NCI-H1048 (cell line): Measurements from ENCODE around the gene SSR1.
"Not testable (repeated sequence)": the region's sequence is repeated elsewhere in the genome, so short reads cannot be mapped to it uniquely, and the experiment has no call there.

ENCODE experiments used
- DNase-seq: peaks from one replicate; lab custom pipeline; 2025; lab: John Stamatoyannopoulos, UW

Gene SSR1

GRCh38 chr6:7312616-7313504, at the start of gene SSR1:
SSR1 (minus strand) TSS chr6:7313199; CDS start chr6:7313120, 79 bp downstream.
- peak; percentile 92 for DNase-seq

GRCh38 chr6:7351916-7352315, 38.9 kb upstream of the SSR1 start:
- not testable (repeated sequence) for DNase-seq

- DNase-seq, result not testable (repeated sequence)
Measured at GRCh38 chr6:7350591-7350990, 37.6 kb upstream of the SSR1 start.

- not testable (repeated sequence) for DNase-seq
Measured at GRCh38 chr6:7347551-7347997, 34.6 kb upstream of the SSR1 start.

GRCh38 chr6:7344773-7345450, 31.9 kb upstream of the SSR1 start:
- DNase-seq, result not testable (repeated sequence)

GRCh38 chr6:7343546-7344475, 30.8 kb upstream of the SSR1 start:
- DNase-seq, result no peak

GRCh38 chr6:7341989-7342742, 29.2 kb upstream of the SSR1 start:
- DNase-seq, result no peak

- no peak for DNase-seq
Measured at GRCh38 chr6:7341271-7341670, 28.3 kb upstream of the SSR1 start.

GRCh38 chr6:7339007-7339732, 26.2 kb upstream of the SSR1 start:
- DNase-seq, result not testable (repeated sequence)

GRCh38 chr6:7338031-7338430, 25.0 kb upstream of the SSR1 start:
- no peak for DNase-seq

GRCh38 chr6:7335519-7335918, 22.5 kb upstream of the SSR1 start:
- no peak for DNase-seq

- no peak for DNase-seq
Measured at GRCh38 chr6:7334685-7335084, 21.7 kb upstream of the SSR1 start.

GRCh38 chr6:7332090-7332745, 19.2 kb upstream of the SSR1 start:
- DNase-seq, result no peak

- DNase-seq, result no peak
Measured at GRCh38 chr6:7331452-7331851, 18.5 kb upstream of the SSR1 start.

GRCh38 chr6:7328243-7328642, 15.2 kb upstream of the SSR1 start:
- no peak for DNase-seq

GRCh38 chr6:7325750-7326149, 12.8 kb upstream of the SSR1 start:
- no peak for DNase-seq

GRCh38 chr6:7324520-7324919, 11.5 kb upstream of the SSR1 start:
- DNase-seq, result no peak

- DNase-seq, result no peak
Measured at GRCh38 chr6:7323074-7323473, 10.1 kb upstream of the SSR1 start.

GRCh38 chr6:7321866-7322265, 8.9 kb upstream of the SSR1 start:
- not testable (repeated sequence) for DNase-seq

- not testable (repeated sequence) for DNase-seq
Measured at GRCh38 chr6:7319406-7319805, 6.4 kb upstream of the SSR1 start.
